HEK293T (cell line): ENCODE results near the gene NDUFAF2.

Experiments used
- BHLHE40 ChIP-seq: fragments of 450-650 bp; IDR thresholded peaks from 2 replicates; pipeline ENCODE4 v1.6.1; 2016; ENCODE audit warnings: mild to moderate bottlenecking, moderate library complexity, borderline replicate concordance
- ELF4 ChIP-seq: fragments of 450-650 bp; IDR thresholded peaks from 2 replicates; pipeline ENCODE4 v1.6.1; 2017; ENCODE audit warnings: antibody characterized with exemption
- FOXA1 ChIP-seq: fragments of 450-650 bp; IDR thresholded peaks from 2 replicates; pipeline ENCODE4 v1.6.1; 2016; ENCODE audit warnings: mild to moderate bottlenecking
- FOXK2 ChIP-seq: fragments of 450-650 bp; IDR thresholded peaks from 2 replicates; pipeline ENCODE4 v1.6.1; 2016; ENCODE audit warnings: mild to moderate bottlenecking
- FOXM1 ChIP-seq: fragments of 450-650 bp; IDR thresholded peaks from 2 replicates; pipeline ENCODE4 v1.6.1; 2017; ENCODE audit warnings: mild to moderate bottlenecking, borderline replicate concordance
- HDGF ChIP-seq: fragments of 450-650 bp; IDR thresholded peaks from 2 replicates; pipeline ENCODE4 v1.6.1; 2017; ENCODE audit warnings: antibody characterized with exemption, borderline replicate concordance
- L3MBTL2 ChIP-seq: fragments of 450-650 bp; conservative IDR thresholded peaks from 2 replicates; pipeline ENCODE4 v1.6.1; 2016; ENCODE audit warnings: mild to moderate bottlenecking
- LEF1 ChIP-seq: fragments of 450-650 bp; IDR thresholded peaks from 2 replicates; pipeline ENCODE4 v1.6.1; 2017; ENCODE audit warnings: mild to moderate bottlenecking, borderline replicate concordance
- SP1 ChIP-seq: fragments of 450-650 bp; IDR thresholded peaks from 2 replicates; pipeline ENCODE4 v1.6.1; 2017
- SUZ12 ChIP-seq: fragments of 450-650 bp; IDR thresholded peaks from 2 replicates; pipeline ENCODE4 v1.6.1; 2016; ENCODE audit warnings: mild to moderate bottlenecking
- TARDBP ChIP-seq: fragments of 450-650 bp; IDR thresholded peaks from 2 replicates; pipeline ENCODE4 v1.6.1; 2016

DNA sequence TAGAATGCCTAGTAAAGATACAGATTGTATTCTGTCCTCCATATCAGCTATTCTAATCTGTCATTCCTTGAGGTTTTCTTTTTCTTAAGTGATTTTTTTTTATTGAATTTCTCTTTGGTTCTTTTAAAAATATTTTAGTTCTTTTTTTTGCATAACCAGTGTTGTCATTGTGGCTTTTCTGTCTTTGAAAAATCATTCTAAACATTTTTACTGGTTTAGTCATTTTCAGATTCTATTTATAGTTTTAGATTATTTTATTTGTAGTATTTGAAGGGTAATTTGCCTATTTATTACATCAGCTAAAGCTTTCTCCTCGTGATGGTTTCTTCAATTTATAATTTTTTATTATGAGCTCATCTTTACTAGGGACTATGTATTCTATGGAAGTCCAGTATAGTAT, 78.1 kb downstream of the NDUFAF2 start:
- no peak for TF ChIP-seq TARDBP
- no peak for TF ChIP-seq SP1
- no peak for TF ChIP-seq ELF4
- TF ChIP-seq FOXM1, result no peak
- TF ChIP-seq FOXK2, result no peak
- TF ChIP-seq BHLHE40, result no peak
- no peak for TF ChIP-seq LEF1
- TF ChIP-seq HDGF, result no peak
- no peak for TF ChIP-seq FOXA1
- no peak for TF ChIP-seq SUZ12
- no peak for TF ChIP-seq L3MBTL2
